Measurements from ENCODE around the gene MGMT.

- TF ChIP-seq, protein P1, sequence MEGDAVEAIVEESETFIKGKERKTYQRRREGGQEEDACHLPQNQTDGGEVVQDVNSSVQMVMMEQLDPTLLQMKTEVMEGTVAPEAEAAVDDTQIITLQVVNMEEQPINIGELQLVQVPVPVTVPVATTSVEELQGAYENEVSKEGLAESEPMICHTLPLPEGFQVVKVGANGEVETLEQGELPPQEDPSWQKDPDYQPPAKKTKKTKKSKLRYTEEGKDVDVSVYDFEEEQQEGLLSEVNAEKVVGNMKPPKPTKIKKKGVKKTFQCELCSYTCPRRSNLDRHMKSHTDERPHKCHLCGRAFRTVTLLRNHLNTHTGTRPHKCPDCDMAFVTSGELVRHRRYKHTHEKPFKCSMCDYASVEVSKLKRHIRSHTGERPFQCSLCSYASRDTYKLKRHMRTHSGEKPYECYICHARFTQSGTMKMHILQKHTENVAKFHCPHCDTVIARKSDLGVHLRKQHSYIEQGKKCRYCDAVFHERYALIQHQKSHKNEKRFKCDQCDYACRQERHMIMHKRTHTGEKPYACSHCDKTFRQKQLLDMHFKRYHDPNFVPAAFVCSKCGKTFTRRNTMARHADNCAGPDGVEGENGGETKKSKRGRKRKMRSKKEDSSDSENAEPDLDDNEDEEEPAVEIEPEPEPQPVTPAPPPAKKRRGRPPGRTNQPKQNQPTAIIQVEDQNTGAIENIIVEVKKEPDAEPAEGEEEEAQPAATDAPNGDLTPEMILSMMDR (IDR thresholded peaks at IDR 0.05 in 2 of 3, conservative IDR thresholded peaks at IDR 0.05 in 1 of 3; ENCODE audit: insufficient read depth in 2 of 3, low read depth in 1 of 3, low read length in 3 of 3) = no peak
- TF ChIP-seq EGR1 (conservative IDR thresholded peaks at IDR 0.05) (no peak), MCM7 (IDR thresholded peaks at IDR 0.05) (no peak), MTA2 (IDR thresholded peaks at IDR 0.05; ENCODE audit: low read depth) (no peak), PHF8 (IDR thresholded peaks at IDR 0.05; ENCODE audit: borderline replicate concordance, low read length) (no peak), ZFP91 (CRISPR knock-in tag; IDR thresholded peaks at IDR 0.05) (no peak), ATF1 (CRISPR knock-in tag; IDR thresholded peaks at IDR 0.05) (no peak), ATF1 (tag; IDR thresholded peaks at IDR 0.05) (no peak), RNF2 (IDR thresholded peaks at IDR 0.05) (no peak), SREBF2 (CRISPR knock-in tag; IDR thresholded peaks at IDR 0.05) (no peak), HDAC6 (IDR thresholded peaks at IDR 0.05; ENCODE audit: low read depth, low read length) (no peak), POLR2AphosphoS5 (IDR thresholded peaks at IDR 0.05; ENCODE audit: control insufficient read depth, insufficient read depth, low read depth, low read length) (no peak), TRIM28 (IDR thresholded peaks at IDR 0.05) (no peak), REST (IDR thresholded peaks at IDR 0.05; ENCODE audit: borderline replicate concordance) (no peak), REST (CRISPR knock-in tag; IDR thresholded peaks at IDR 0.05; ENCODE audit: low read depth) (no peak)
- TF ChIP-seq, protein P2, sequence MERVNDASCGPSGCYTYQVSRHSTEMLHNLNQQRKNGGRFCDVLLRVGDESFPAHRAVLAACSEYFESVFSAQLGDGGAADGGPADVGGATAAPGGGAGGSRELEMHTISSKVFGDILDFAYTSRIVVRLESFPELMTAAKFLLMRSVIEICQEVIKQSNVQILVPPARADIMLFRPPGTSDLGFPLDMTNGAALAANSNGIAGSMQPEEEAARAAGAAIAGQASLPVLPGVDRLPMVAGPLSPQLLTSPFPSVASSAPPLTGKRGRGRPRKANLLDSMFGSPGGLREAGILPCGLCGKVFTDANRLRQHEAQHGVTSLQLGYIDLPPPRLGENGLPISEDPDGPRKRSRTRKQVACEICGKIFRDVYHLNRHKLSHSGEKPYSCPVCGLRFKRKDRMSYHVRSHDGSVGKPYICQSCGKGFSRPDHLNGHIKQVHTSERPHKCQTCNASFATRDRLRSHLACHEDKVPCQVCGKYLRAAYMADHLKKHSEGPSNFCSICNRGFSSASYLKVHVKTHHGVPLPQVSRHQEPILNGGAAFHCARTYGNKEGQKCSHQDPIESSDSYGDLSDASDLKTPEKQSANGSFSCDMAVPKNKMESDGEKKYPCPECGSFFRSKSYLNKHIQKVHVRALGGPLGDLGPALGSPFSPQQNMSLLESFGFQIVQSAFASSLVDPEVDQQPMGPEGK (CRISPR knock-in tag; IDR thresholded peaks at IDR 0.05; ENCODE audit: borderline replicate concordance) = no peak
Observed at GRCh38 chr10:129727495-129727894, 260.5 kb downstream of the MGMT start.

Measured in K562 (cell line).